B cell (primary cell): Measurements from ENCODE around the gene GEMIN5. TPM values are rescaled to one million over a fixed set of nuclear protein-coding genes. Genes with fewer than 3 reads are reported as not detected.

ENCODE experiments used
- ATAC-seq: fragments of 200-7000 bp; cut with Tn5 transposase; one replicate; pipeline ENCODE4 v1.10.0; 2021; ENCODE audit warnings: low read depth, mild to moderate bottlenecking, moderate number of reproducible peaks, moderate library complexity
- CTCF ChIA-PET: fragments of 350-600 bp; sonication (Branson Sonifier 250); formaldehyde crosslinking; loops from one replicate; lab custom pipeline; 2021; ENCODE audit warnings: antibody characterized with exemption, inconsistent platforms; lab: Charles Lee
- POLR2A ChIA-PET: fragments of 350-600 bp; sonication (Branson Sonifier 250); formaldehyde crosslinking; loops from one replicate; lab custom pipeline; 2021; ENCODE audit warnings: antibody characterized with exemption; lab: Charles Lee
- DNase-seq: peaks from one replicate; pipeline ENCODE4 v3.0.0; 2013
- H2AFZ ChIP-seq: 2 replicates; pipeline ENCODE4 v1.6.1; 2012; ENCODE audit warnings: mild to moderate bottlenecking, low read depth, low read length; ENCODE audit not compliant: insufficient read depth, poor library complexity, severe bottlenecking
- H3K27ac ChIP-seq, 2 donors: 1 replicate in 1 of 2; 2 replicates in 1 of 2; pipeline ENCODE4 v1.5.1; 2012 to 2013; ENCODE audit warnings: low read length in 2 of 2, mild to moderate bottlenecking in 2 of 2, moderate library complexity in 1 of 2
- H3K27me3 ChIP-seq, 4 experiments: fragments of 200-600 bp in 1 of 4; sonication (generic) in 1 of 4; replicated peaks in 1 of 4; 1 replicate in 2 of 4; 2 replicates in 2 of 4; pipeline versions ENCODE4 v1.6.1 to v1.7.0; 2013 to 2016; ENCODE audit warnings: low read length in 3 of 4, mild to moderate bottlenecking in 2 of 4, mixed read lengths in 1 of 4, moderate library complexity in 1 of 4; ENCODE audit not compliant: insufficient read depth in 4 of 4, control insufficient read depth in 3 of 4; ENCODE audit errors: control extremely low read depth in 1 of 4
- H3K36me3 ChIP-seq, 2 experiments: replicated peaks in 1 of 2; 1 replicate in 1 of 2; 2 replicates in 1 of 2; pipeline versions ENCODE4 v1.6.1 to v1.7.1; 2013; ENCODE audit warnings: low read length in 1 of 2; ENCODE audit not compliant: insufficient read depth in 2 of 2, control insufficient read depth in 1 of 2; ENCODE audit errors: control extremely low read depth in 1 of 2, extremely low read depth in 1 of 2
- H3K4me1 ChIP-seq, 2 donors: fragments of 200-600 bp in 1 of 2; sonication (generic) in 1 of 2; 1 replicate in 1 of 2; 2 replicates in 1 of 2; pipeline versions ENCODE4 v1.5.1 to v1.6.1; 2013 to 2017; ENCODE audit warnings: low read length in 2 of 2; ENCODE audit not compliant: control insufficient read depth in 2 of 2, insufficient read depth in 2 of 2
- H3K4me2 ChIP-seq: replicated peaks from 2 replicates; pipeline ENCODE3; 2012; ENCODE audit warnings: mild to moderate bottlenecking, low read depth, low read length; ENCODE audit not compliant: poor library complexity, severe bottlenecking
- H3K4me3 ChIP-seq, 5 experiments: fragments of 200-600 bp in 1 of 5; sonication (generic) in 1 of 5; 1 replicate in 3 of 5; 2 replicates in 2 of 5; pipeline versions ENCODE4 v1.5.1 to v1.7.0; 2011 to 2016; ENCODE audit warnings: low read length in 4 of 5, mild to moderate bottlenecking in 4 of 5, low read depth in 2 of 5, control low read depth in 1 of 5, moderate library complexity in 1 of 5; ENCODE audit not compliant: insufficient read depth in 1 of 5; ENCODE audit errors: control extremely low read depth in 1 of 5, extremely low read depth in 1 of 5
- H3K79me2 ChIP-seq: fragments of 200-600 bp; sonication (generic); one replicate; pipeline ENCODE4 v1.6.0; 2016; ENCODE audit warnings: low read length; ENCODE audit not compliant: control insufficient read depth, insufficient read depth
- H3K9ac ChIP-seq: fragments of 200-600 bp; sonication (generic); 2 replicates; pipeline ENCODE4 v1.6.1; 2017; ENCODE audit warnings: mild to moderate bottlenecking, low read length, moderate library complexity
- H3K9me3 ChIP-seq, 3 donors: one replicate each; pipeline versions ENCODE4 v1.6.1 to v1.7.1; 2013; ENCODE audit warnings: low read length in 2 of 3; ENCODE audit not compliant: control insufficient read depth in 2 of 3, insufficient read depth in 1 of 3; ENCODE audit errors: control extremely low read depth in 1 of 3
- H4K20me1 ChIP-seq: 2 replicates; pipeline ENCODE4 v1.6.0; 2012; ENCODE audit warnings: mild to moderate bottlenecking, low read length; ENCODE audit not compliant: insufficient read depth, control insufficient read depth, poor library complexity, severe bottlenecking
- H3K27ac Mint-ChIP-seq: one replicate; pipeline ENCODE4 v1.8.0; 2021; ENCODE audit warnings: mixed read lengths
- H3K27me3 Mint-ChIP-seq: one replicate; pipeline ENCODE4 v1.8.0; 2021; ENCODE audit warnings: mixed read lengths
- H3K4me1 Mint-ChIP-seq: one replicate; pipeline ENCODE4 v1.8.0; 2021; ENCODE audit warnings: mixed read lengths
- H3K4me3 Mint-ChIP-seq: one replicate; pipeline ENCODE4 v1.8.0; 2021; ENCODE audit warnings: mixed read lengths
- H3K9me3 Mint-ChIP-seq: one replicate; pipeline ENCODE4 v1.8.0; 2022; ENCODE audit warnings: mixed read lengths; ENCODE audit not compliant: insufficient read depth
- EZH2 ChIP-seq: IDR thresholded peaks from 2 replicates; pipeline ENCODE4 v1.6.1; 2012; ENCODE audit warnings: borderline replicate concordance, low read depth, mild to moderate bottlenecking, moderate library complexity, low read length; ENCODE audit not compliant: insufficient read depth, poor library complexity, severe bottlenecking
- WGBS: methylation state at CpG from one replicate; pipeline ENCODE4 v1.1.5; 2013; ENCODE audit warnings: missing lambda C conversion rate; ENCODE audit not compliant: insufficient coverage; 5-methylcytosine and 5-hydroxymethylcytosine counted together
- intact Hi-C: fragments of 100-400 bp; cut with micrococcal nuclease; formaldehyde crosslinking; loops from one replicate; pipeline ENCODE4 v1.10.0; 2022
- polyA plus RNA-seq: library from polyadenylated mRNA; depleted of rRNA; stranded (reverse); fragments of >200 nt; gene quantifications from 2 replicates; pipeline ENCODE4 v1.2.3, GENCODE V29; 2012
- total RNA-seq, 2 donors: library from RNA; stranded (reverse); fragments of 120-200 nt in 1 of 2; gene quantifications; 1 replicate in 1 of 2; 2 replicates in 1 of 2; pipeline versions ENCODE4 v1.2.3 to v1.2.4, GENCODE V29; 2013 to 2022
- TF ChIP-seq, protein P1 (sequence below): fragments of 200-600 bp; IDR thresholded peaks from one replicate; pipeline ENCODE4 v1.8.0; 2022; ENCODE audit warnings: antibody characterized with exemption, mild to moderate bottlenecking

The GEMIN5 gene
- total and polyA plus RNA-seq, 2 donors (not counting 1 experiment from before 2014, with no cell fraction given), result 3.6 to 15.5 TPM

DNA sequence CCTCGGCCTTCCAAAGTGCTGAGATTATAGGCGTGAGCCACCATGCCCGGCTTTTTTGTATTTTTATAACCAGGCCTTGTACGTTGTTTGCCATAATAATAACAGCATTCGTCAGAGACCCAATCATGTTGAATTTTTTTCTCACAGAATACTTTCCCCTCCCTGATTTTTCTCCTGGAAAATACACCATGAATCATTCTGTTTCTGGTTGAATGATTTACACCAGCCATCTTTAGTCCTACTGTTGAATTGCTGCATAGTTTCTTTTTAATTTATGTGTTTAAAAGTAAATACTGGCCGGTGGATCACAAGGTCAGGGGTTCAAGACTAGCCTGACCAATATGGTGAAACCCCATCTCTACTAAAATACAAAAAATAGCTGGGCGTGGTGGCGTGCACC lies 76.1 kb downstream of the GEMIN5 start:
- H3K27me3 ChIP-seq, result no peaks in the 10 kb centered on the region
- peaks cover 55% of the 10 kb centered on the region for H4K20me1 ChIP-seq
- CTCF ChIA-PET, result no interaction called here
- H3K27ac ChIP-seq, result peak overlapping the region in 1 of 2 donors; percentile 99
- no peak overlapping the region for H2AFZ ChIP-seq
- no peak overlapping the region for H3K4me3 ChIP-seq
- H3K9me3 ChIP-seq, result no peaks in the 10 kb centered on the region
- TF ChIP-seq EZH2, result no peak
- TF ChIP-seq, protein P1, sequence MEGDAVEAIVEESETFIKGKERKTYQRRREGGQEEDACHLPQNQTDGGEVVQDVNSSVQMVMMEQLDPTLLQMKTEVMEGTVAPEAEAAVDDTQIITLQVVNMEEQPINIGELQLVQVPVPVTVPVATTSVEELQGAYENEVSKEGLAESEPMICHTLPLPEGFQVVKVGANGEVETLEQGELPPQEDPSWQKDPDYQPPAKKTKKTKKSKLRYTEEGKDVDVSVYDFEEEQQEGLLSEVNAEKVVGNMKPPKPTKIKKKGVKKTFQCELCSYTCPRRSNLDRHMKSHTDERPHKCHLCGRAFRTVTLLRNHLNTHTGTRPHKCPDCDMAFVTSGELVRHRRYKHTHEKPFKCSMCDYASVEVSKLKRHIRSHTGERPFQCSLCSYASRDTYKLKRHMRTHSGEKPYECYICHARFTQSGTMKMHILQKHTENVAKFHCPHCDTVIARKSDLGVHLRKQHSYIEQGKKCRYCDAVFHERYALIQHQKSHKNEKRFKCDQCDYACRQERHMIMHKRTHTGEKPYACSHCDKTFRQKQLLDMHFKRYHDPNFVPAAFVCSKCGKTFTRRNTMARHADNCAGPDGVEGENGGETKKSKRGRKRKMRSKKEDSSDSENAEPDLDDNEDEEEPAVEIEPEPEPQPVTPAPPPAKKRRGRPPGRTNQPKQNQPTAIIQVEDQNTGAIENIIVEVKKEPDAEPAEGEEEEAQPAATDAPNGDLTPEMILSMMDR, result no peak
- DNase-seq (no peak), ATAC-seq (no peak)
- intact Hi-C loops, result no loop called here
- H3K9ac ChIP-seq, result no peak overlapping the region
- Mint-ChIP-seq H3K4me1 (peaks cover 58% of the 10 kb centered on the region), H3K27me3 (no peaks in the 10 kb centered on the region), H3K4me3 (peak overlapping the region; percentile 29), H3K9me3 (no peaks in the 10 kb centered on the region), H3K27ac (peak overlapping the region; percentile 32)
- peaks cover 45 to 52% of the 10 kb centered on the region in 2 donors for H3K4me1 ChIP-seq
- H3K36me3 ChIP-seq, result peaks cover 5 to 36% of the 10 kb centered on the region in 2 experiments
- 87% methylated on average over 7 of the region's 8 CpGs for WGBS
- peak overlapping the region; percentile 36 for H3K4me2 ChIP-seq
- POLR2A ChIA-PET, result no interaction called here
- H3K79me2 ChIP-seq, result peaks cover 88% of the 10 kb centered on the region

DNA sequence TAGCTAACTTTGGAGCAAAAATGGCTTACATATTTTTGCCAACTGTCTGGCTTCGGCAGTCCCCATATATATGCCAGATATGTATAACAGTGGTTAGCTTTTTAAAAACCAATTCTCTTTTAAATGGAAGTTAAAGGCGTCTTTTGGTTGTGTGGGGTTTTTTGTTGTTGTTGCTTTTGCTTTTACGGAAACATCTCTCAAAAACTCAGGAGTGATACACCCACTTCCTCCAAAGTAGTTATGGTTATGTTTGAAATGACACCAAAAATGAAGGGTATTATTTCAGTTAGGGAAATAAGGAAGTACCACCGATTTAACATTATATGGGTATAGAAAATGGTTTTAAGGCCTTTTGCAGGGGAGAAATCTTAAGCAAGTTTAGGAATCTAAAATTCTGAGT lies 77.2 kb downstream of the GEMIN5 start:
- H3K27ac Mint-ChIP-seq, result peak overlapping the region; percentile 98
- H3K4me2 ChIP-seq, result peak overlapping the region; percentile 85
- no peaks in the 10 kb centered on the region for H3K9me3 Mint-ChIP-seq
- intact Hi-C loops, result no loop called here
- H3K4me1 Mint-ChIP-seq, result peaks cover 59% of the 10 kb centered on the region
- TF ChIP-seq, protein P1, result no peak
- no peak for TF ChIP-seq EZH2
- H3K79me2 ChIP-seq, result peaks cover 76% of the 10 kb centered on the region
- DNase-seq (peak; percentile 19), ATAC-seq (no peak)
- H3K27me3 ChIP-seq, result no peaks in the 10 kb centered on the region
- peak overlapping the region; percentile 19 to 99 for H3K27ac ChIP-seq
- no peak overlapping the region for H2AFZ ChIP-seq
- peak overlapping the region in 2 of 5 experiments; percentile 85 to 100 for H3K4me3 ChIP-seq
- no peaks in the 10 kb centered on the region for H3K27me3 Mint-ChIP-seq
- H3K9me3 ChIP-seq, result no peaks in the 10 kb centered on the region
- peaks cover 4 to 25% of the 10 kb centered on the region in 2 experiments for H3K36me3 ChIP-seq
- peak overlapping the region; percentile 93 for H3K9ac ChIP-seq
- peak overlapping the region; percentile 95 for H3K4me3 Mint-ChIP-seq
- CTCF ChIA-PET, result no interaction called here
- no CpG with 5 or more reads among the region's 4 CpGs for WGBS
- peaks cover 46 to 54% of the 10 kb centered on the region in 2 donors for H3K4me1 ChIP-seq
- POLR2A ChIA-PET, result no interaction called here
- H4K20me1 ChIP-seq, result peaks cover 44% of the 10 kb centered on the region
